GM19351 (cell line): ENCODE results near the gene SORBS1.
"Not testable (repeated sequence)": the region's sequence is repeated elsewhere in the genome, so short reads cannot be mapped to it uniquely, and the experiment has no call there.

Experiments used
- ATAC-seq: cut with Tn5 transposase; IDR thresholded peaks from one replicate; pipeline ENCODE4 v1.9.1; 2021; ENCODE audit warnings: mild to moderate bottlenecking, moderate library complexity; ENCODE audit not compliant: unreplicated experiment

The SORBS1 gene

GRCh38 chr10:95356190-95356955 lies 204.8 kb downstream of the SORBS1 start:
- no peak for ATAC-seq

GRCh38 chr10:95355301-95355700 lies 205.9 kb downstream of the SORBS1 start:
- ATAC-seq = no peak

GRCh38 chr10:95354110-95354509 lies 207.1 kb downstream of the SORBS1 start:
- ATAC-seq = no peak

- ATAC-seq = no peak
These were observed 208.0 kb downstream of the SORBS1 start for GRCh38 chr10:95353123-95353522.

- no peak for ATAC-seq
These were observed 208.5 kb downstream of the SORBS1 start for GRCh38 chr10:95352684-95353083.

GRCh38 chr10:95350830-95351228 lies 210.3 kb downstream of the SORBS1 start:
- ATAC-seq = no peak

- no peak for ATAC-seq
These were observed 210.8 kb downstream of the SORBS1 start for GRCh38 chr10:95350219-95350829.

- not testable (repeated sequence) for ATAC-seq
These were observed 213.8 kb downstream of the SORBS1 start for GRCh38 chr10:95347402-95347766.

GRCh38 chr10:95346715-95347401 lies 214.3 kb downstream of the SORBS1 start:
- no peak for ATAC-seq

GRCh38 chr10:95343573-95343972 lies 217.6 kb downstream of the SORBS1 start:
- ATAC-seq = no peak

- ATAC-seq = no peak
These were observed 219.4 kb downstream of the SORBS1 start for GRCh38 chr10:95341716-95342130.

- ATAC-seq = no peak
These were observed 221.3 kb downstream of the SORBS1 start for GRCh38 chr10:95339863-95340262.

GRCh38 chr10:95337423-95338160 lies 223.6 kb downstream of the SORBS1 start:
- no peak for ATAC-seq

GRCh38 chr10:95336702-95337101 lies 224.5 kb downstream of the SORBS1 start:
- no peak for ATAC-seq

- no peak for ATAC-seq
These were observed 225.1 kb downstream of the SORBS1 start for GRCh38 chr10:95335933-95336699.

GRCh38 chr10:95334805-95335144 lies 226.4 kb downstream of the SORBS1 start:
- ATAC-seq = no peak

- ATAC-seq = no peak
These were observed 227.0 kb downstream of the SORBS1 start for GRCh38 chr10:95333997-95334804.

GRCh38 chr10:95332666-95333249 lies 228.4 kb downstream of the SORBS1 start:
- no peak for ATAC-seq

GRCh38 chr10:95331596-95332130 lies 229.5 kb downstream of the SORBS1 start:
- ATAC-seq = no peak
